Trophoblast cell (in vitro differentiated cells and primary cell): ENCODE results near the gene SND1.
A peak's percentile ranks its signal among the peaks of the same experiment; 100 is the strongest.

Experiments
- DNase-seq, 2 donors: peaks; one replicate each; pipeline ENCODE4 v3.0.0-alpha.2; 2016
- H2AFZ ChIP-seq: 2 replicates; pipeline ENCODE4 v1.6.1; 2013; ENCODE audit warnings: low read length, moderate library complexity, mild to moderate bottlenecking; ENCODE audit not compliant: insufficient read depth, poor library complexity
- H2AK5ac ChIP-seq: 2 replicates; pipeline ENCODE4 v1.6.1; 2013; ENCODE audit warnings: mild to moderate bottlenecking, low read length
- H2BK120ac ChIP-seq: 2 replicates; pipeline ENCODE4 v1.6.1; 2013; ENCODE audit warnings: low read length, mild to moderate bottlenecking, moderate library complexity; ENCODE audit not compliant: insufficient read depth, poor library complexity
- H2BK12ac ChIP-seq: 2 replicates; pipeline ENCODE4 v1.6.1; 2013; ENCODE audit warnings: mild to moderate bottlenecking, low read length, moderate library complexity
- H2BK5ac ChIP-seq: 2 replicates; pipeline ENCODE4 v1.6.1; 2013; ENCODE audit warnings: low read length, low read depth, moderate library complexity, mild to moderate bottlenecking; ENCODE audit not compliant: poor library complexity
- H3K14ac ChIP-seq: 2 replicates; pipeline ENCODE4 v1.6.1; 2013; ENCODE audit warnings: mild to moderate bottlenecking, low read length
- H3K18ac ChIP-seq: 2 replicates; pipeline ENCODE4 v1.6.1; 2013; ENCODE audit warnings: mild to moderate bottlenecking, low read length
- H3K23ac ChIP-seq: 2 replicates; pipeline ENCODE4 v1.6.1; 2013; ENCODE audit warnings: low read length
- H3K27ac ChIP-seq: 2 replicates; pipeline ENCODE4 v1.5.1; 2013; ENCODE audit warnings: low read depth, mild to moderate bottlenecking, inconsistent platforms, low read length, moderate library complexity
- H3K27me3 ChIP-seq: 2 replicates; pipeline ENCODE4 v1.6.1; 2013; ENCODE audit warnings: inconsistent platforms, mild to moderate bottlenecking, low read length, moderate library complexity; ENCODE audit not compliant: insufficient read depth
- H3K36me3 ChIP-seq, 2 experiments: 1 replicate in 1 of 2; 2 replicates in 1 of 2; pipeline ENCODE4 v1.6.1; 2013; ENCODE audit warnings: low read length in 2 of 2, mild to moderate bottlenecking in 2 of 2, moderate library complexity in 1 of 2; ENCODE audit not compliant: insufficient read depth in 2 of 2, control insufficient read depth in 1 of 2
- H3K4ac ChIP-seq: 2 replicates; pipeline ENCODE4 v1.6.1; 2013; ENCODE audit warnings: low read depth, mild to moderate bottlenecking, low read length, moderate library complexity
- H3K4me1 ChIP-seq, 2 experiments: 1 replicate in 1 of 2; 2 replicates in 1 of 2; pipeline ENCODE4 v1.6.1; 2013; ENCODE audit warnings: low read length in 2 of 2, mild to moderate bottlenecking in 2 of 2, moderate library complexity in 1 of 2; ENCODE audit not compliant: insufficient read depth in 2 of 2, control insufficient read depth in 1 of 2
- H3K4me2 ChIP-seq: 2 replicates; pipeline ENCODE4 v1.6.1; 2013; ENCODE audit warnings: inconsistent platforms, mild to moderate bottlenecking, low read length, moderate library complexity
- H3K4me3 ChIP-seq: 2 replicates; pipeline ENCODE4 v1.5.1; 2013; ENCODE audit warnings: mild to moderate bottlenecking, low read depth, low read length, inconsistent platforms
- H3K79me1 ChIP-seq: one replicate; pipeline ENCODE4 v1.6.1; 2013; ENCODE audit warnings: low read length
- H3K79me2 ChIP-seq: 2 replicates; pipeline ENCODE4 v1.6.1; 2013; ENCODE audit warnings: low read length, mild to moderate bottlenecking; ENCODE audit not compliant: control insufficient read depth, insufficient read depth, poor library complexity
- H3K9ac ChIP-seq: 2 replicates; pipeline ENCODE4 v1.6.1; 2013; ENCODE audit warnings: mild to moderate bottlenecking, low read length
- H3K9me3 ChIP-seq: 2 replicates; pipeline ENCODE4 v1.6.1; 2013; ENCODE audit warnings: low read depth, mild to moderate bottlenecking, control low read depth, inconsistent platforms, low read length; ENCODE audit not compliant: insufficient read depth
- H4K12ac ChIP-seq: 2 replicates; pipeline ENCODE4 v1.6.1; 2013; ENCODE audit warnings: low read depth, mild to moderate bottlenecking, low read length, moderate library complexity
- H4K8ac ChIP-seq: 2 replicates; pipeline ENCODE4 v1.6.1; 2013; ENCODE audit warnings: low read depth, mild to moderate bottlenecking, low read length, moderate library complexity
- H4K91ac ChIP-seq: one replicate; pipeline ENCODE4 v1.6.1; 2013; ENCODE audit warnings: low read depth, mild to moderate bottlenecking, low read length, moderate library complexity
- WGBS: extraction: QIAGEN DNeasy Blood & Tissue Kit; methylation state at CpG from one replicate; pipeline ENCODE4 v1.1.7; 2013; ENCODE audit warnings: missing lambda C conversion rate; ENCODE audit not compliant: insufficient read length, insufficient coverage; ENCODE audit errors: extremely low coverage; 5-methylcytosine and 5-hydroxymethylcytosine counted together

SND1 gene

DNA sequence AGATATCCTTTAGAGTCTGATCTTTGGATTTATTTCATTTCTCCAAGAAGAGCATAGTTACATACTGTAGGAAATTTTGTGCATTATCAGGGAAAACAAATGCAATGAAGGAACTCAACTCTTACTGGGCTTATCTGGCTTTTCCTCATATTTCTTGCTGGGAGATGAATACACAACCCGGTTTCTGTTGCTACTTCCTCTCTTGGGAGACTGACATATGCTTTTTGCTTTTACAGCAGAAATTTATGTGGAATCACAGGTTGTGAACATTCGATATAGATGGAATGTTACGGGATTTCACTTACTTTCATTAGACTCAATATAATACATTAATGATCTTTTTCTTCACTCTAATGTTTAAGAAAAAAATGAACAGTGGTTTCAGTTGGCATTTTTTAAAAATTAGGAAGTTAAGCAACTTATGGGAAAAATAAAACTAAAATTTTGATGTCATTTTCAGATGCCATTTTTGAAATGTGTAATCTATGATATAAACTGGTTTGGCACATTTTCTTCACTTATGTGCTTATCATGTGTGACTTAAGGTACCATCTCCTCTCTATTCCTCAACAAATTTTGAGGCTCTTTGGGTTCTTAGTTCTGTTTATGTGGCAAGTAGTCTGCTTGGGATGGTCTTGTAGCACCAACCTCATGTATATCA, 7.1 kb downstream of the SND1 start:
- Histone ChIP-seq H2BK120ac (no peak overlapping the region), H3K36me3 (peaks cover 12 to 18% of the 10 kb centered on the region in 2 experiments), H3K23ac (no peak overlapping the region), H4K91ac (no peak overlapping the region), H3K27ac (no peak overlapping the region), H3K9me3 (no peaks in the 10 kb centered on the region), H3K27me3 (no peaks in the 10 kb centered on the region), H3K18ac (no peak overlapping the region), H2AK5ac (no peak overlapping the region), H3K4me1 (peaks cover 0 to 7% of the 10 kb centered on the region in 2 experiments), H3K79me2 (peaks cover 23% of the 10 kb centered on the region), H3K9ac (no peak overlapping the region), H2BK5ac (no peak overlapping the region), H3K4me2 (no peak overlapping the region), H2BK12ac (no peak overlapping the region), H4K12ac (no peak overlapping the region), H2AFZ (no peak overlapping the region), H4K8ac (no peak overlapping the region), H3K14ac (no peak overlapping the region), H3K4ac (peak overlapping the region; percentile 94), H3K79me1 (no peaks in the 10 kb centered on the region), H3K4me3 (no peak overlapping the region)
- WGBS: no CpG with 5 or more reads among the region's 3 CpGs
- DNase-seq: no peak

DNA sequence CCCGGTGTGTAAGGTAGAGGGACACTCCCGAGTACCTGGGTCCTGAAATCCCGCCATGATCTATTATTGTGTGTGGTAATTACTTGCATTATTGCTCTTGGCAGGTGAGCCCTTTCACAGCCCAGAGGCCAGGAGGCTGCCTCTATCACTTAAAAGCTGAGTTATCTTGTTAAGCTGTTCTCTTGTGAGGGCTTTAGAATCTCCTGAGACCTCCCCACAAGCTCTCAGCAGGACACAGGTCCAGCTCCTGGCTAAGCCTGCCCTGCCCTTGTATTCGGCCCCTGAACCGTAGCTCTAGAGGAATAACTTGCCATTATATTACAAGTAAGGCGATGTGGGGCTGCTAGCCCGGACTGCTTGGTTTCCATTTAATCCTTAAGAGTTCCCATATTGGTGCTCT, 13.9 kb downstream of the SND1 start:
- H3K4me1 ChIP-seq: no peaks in the 10 kb centered on the region
- no peak overlapping the region for H2BK5ac ChIP-seq
- no peak overlapping the region for H4K8ac ChIP-seq
- DNase-seq: no peak
- H3K79me1 ChIP-seq: no peaks in the 10 kb centered on the region
- H3K27ac ChIP-seq: no peak overlapping the region
- H3K9ac ChIP-seq: no peak overlapping the region
- no peak overlapping the region for H2AK5ac ChIP-seq
- H2BK12ac ChIP-seq: peak overlapping the region; percentile 40
- no peak overlapping the region for H2AFZ ChIP-seq
- no peaks in the 10 kb centered on the region for H3K9me3 ChIP-seq
- peaks cover 11 to 18% of the 10 kb centered on the region in 2 experiments for H3K36me3 ChIP-seq
- H3K14ac ChIP-seq: no peak overlapping the region
- H3K4me3 ChIP-seq: no peak overlapping the region
- no peak overlapping the region for H2BK120ac ChIP-seq
- peaks cover 24% of the 10 kb centered on the region for H3K79me2 ChIP-seq
- H4K91ac ChIP-seq: no peak overlapping the region
- no peak overlapping the region for H4K12ac ChIP-seq
- peak overlapping the region; percentile 96 for H3K4ac ChIP-seq
- no peak overlapping the region for H3K18ac ChIP-seq
- H3K27me3 ChIP-seq: no peaks in the 10 kb centered on the region
- H3K23ac ChIP-seq: no peak overlapping the region
- H3K4me2 ChIP-seq: no peak overlapping the region
- WGBS: no CpG with 5 or more reads among the region's 7 CpGs

- peaks cover 23% of the 10 kb centered on the region for H3K79me2 ChIP-seq
- no peak overlapping the region for H3K9ac ChIP-seq
- no peak overlapping the region for H3K4me3 ChIP-seq
- no peak for DNase-seq
- H3K79me1 ChIP-seq: no peaks in the 10 kb centered on the region
- no peak overlapping the region for H3K14ac ChIP-seq
- H3K4ac ChIP-seq: peak overlapping the region; percentile 96
- H4K12ac ChIP-seq: no peak overlapping the region
- no peak overlapping the region for H3K4me2 ChIP-seq
- H3K36me3 ChIP-seq: peaks cover 12 to 18% of the 10 kb centered on the region in 2 experiments
- no peak overlapping the region for H2BK5ac ChIP-seq
- H4K91ac ChIP-seq: no peak overlapping the region
- H2BK12ac ChIP-seq: no peak overlapping the region
- no peak overlapping the region for H4K8ac ChIP-seq
- H3K23ac ChIP-seq: no peak overlapping the region
- no peaks in the 10 kb centered on the region for H3K9me3 ChIP-seq
- no peak overlapping the region for H2AK5ac ChIP-seq
- no peak overlapping the region for H3K27ac ChIP-seq
- H3K27me3 ChIP-seq: no peaks in the 10 kb centered on the region
- H2AFZ ChIP-seq: no peak overlapping the region
- no peaks in the 10 kb centered on the region for H3K4me1 ChIP-seq
- no CpG with 5 or more reads among the region's 4 CpGs for whole genome bisulfite sequencing
- H2BK120ac ChIP-seq: no peak overlapping the region
- no peak overlapping the region for H3K18ac ChIP-seq
Observed at GRCh38 chr7:127666602-127667001, 14.6 kb downstream of the SND1 start.

GRCh38 chr7:127667017-127667670, 15.2 kb downstream of the SND1 start:
- Histone ChIP-seq H3K36me3 (peaks cover 12 to 15% of the 10 kb centered on the region in 2 experiments), H4K12ac (no peak overlapping the region), H3K79me1 (no peaks in the 10 kb centered on the region), H4K8ac (no peak overlapping the region), H2AK5ac (no peak overlapping the region), H3K27ac (no peak overlapping the region), H2AFZ (no peak overlapping the region), H2BK5ac (no peak overlapping the region), H3K4me2 (no peak overlapping the region), H3K27me3 (no peaks in the 10 kb centered on the region), H3K14ac (no peak overlapping the region), H2BK120ac (no peak overlapping the region), H3K18ac (no peak overlapping the region), H3K4ac (no peak overlapping the region), H3K9me3 (no peaks in the 10 kb centered on the region), H3K4me3 (no peak overlapping the region), H4K91ac (no peak overlapping the region), H3K79me2 (peaks cover 21% of the 10 kb centered on the region), H3K23ac (no peak overlapping the region), H2BK12ac (no peak overlapping the region), H3K9ac (no peak overlapping the region), H3K4me1 (no peaks in the 10 kb centered on the region)
- peak in 1 of 2 donors; percentile 22 for DNase-seq
- WGBS: no CpG with 5 or more reads among the region's 3 CpGs
